Activated CD8-positive, alpha-beta T cell treated with anti-CD3 and anti-CD28 coated beads for 36 hours (primary cell): ENCODE data around the gene DUSP16. TPM values are rescaled to one million over a fixed set of nuclear protein-coding genes. Genes with fewer than 3 reads are reported as not detected.
"Not testable (repeated sequence)": the region's sequence is repeated elsewhere in the genome, so short reads cannot be mapped to it uniquely, and the experiment has no call there.

Experiments
- ATAC-seq: fragments of 200-7000 bp; cut with Tn5 transposase; one replicate; pipeline ENCODE4 v1.10.0; 2021; ENCODE audit warnings: mild to moderate bottlenecking, moderate library complexity
- CTCF ChIA-PET: fragments of 350-600 bp; sonication (Branson Sonifier 250); formaldehyde crosslinking; loops from one replicate; lab custom pipeline; 2021; ENCODE audit warnings: antibody characterized with exemption; lab: Charles Lee
- POLR2A ChIA-PET: fragments of 350-600 bp; sonication (Branson Sonifier 250); formaldehyde crosslinking; loops from one replicate; lab custom pipeline; 2021; ENCODE audit warnings: antibody characterized with exemption; lab: Charles Lee
- DNase-seq: peaks from one replicate; pipeline ENCODE4 v3.0.0-alpha.2; 2020
- H3K27ac Mint-ChIP-seq: one replicate; pipeline ENCODE4 v1.8.0; 2021; ENCODE audit warnings: mild to moderate bottlenecking, mixed read lengths
- H3K27me3 Mint-ChIP-seq: one replicate; pipeline ENCODE4 v1.8.0; 2021; ENCODE audit warnings: mixed read lengths
- H3K36me3 Mint-ChIP-seq: one replicate; pipeline ENCODE4 v1.8.0; 2021; ENCODE audit warnings: low read depth, mixed read lengths
- H3K4me1 Mint-ChIP-seq: one replicate; pipeline ENCODE4 v1.8.0; 2021; ENCODE audit warnings: low read depth, mixed read lengths
- H3K4me3 Mint-ChIP-seq: one replicate; pipeline ENCODE4 v1.8.0; 2021; ENCODE audit warnings: mild to moderate bottlenecking, moderate library complexity, mixed read lengths
- H3K9me3 Mint-ChIP-seq: one replicate; pipeline ENCODE4 v1.8.0; 2021; ENCODE audit warnings: mixed read lengths
- intact Hi-C: fragments of 100-400 bp; cut with micrococcal nuclease; formaldehyde crosslinking; loops from one replicate; pipeline ENCODE4 v1.10.0; 2022
- total RNA-seq, 2 experiments: library from RNA; stranded (reverse); gene quantifications; one replicate each; pipeline ENCODE4 v1.2.3, GENCODE V29; 2021
- TF ChIP-seq, protein P1 (sequence below): fragments of 200-600 bp; IDR thresholded peaks from one replicate; pipeline ENCODE4 v1.8.0; 2022; ENCODE audit warnings: antibody characterized with exemption, mild to moderate bottlenecking

The DUSP16 gene
- total RNA-seq, 2 experiments from 2014 or later: 28.2 to 30.2 TPM

DNA sequence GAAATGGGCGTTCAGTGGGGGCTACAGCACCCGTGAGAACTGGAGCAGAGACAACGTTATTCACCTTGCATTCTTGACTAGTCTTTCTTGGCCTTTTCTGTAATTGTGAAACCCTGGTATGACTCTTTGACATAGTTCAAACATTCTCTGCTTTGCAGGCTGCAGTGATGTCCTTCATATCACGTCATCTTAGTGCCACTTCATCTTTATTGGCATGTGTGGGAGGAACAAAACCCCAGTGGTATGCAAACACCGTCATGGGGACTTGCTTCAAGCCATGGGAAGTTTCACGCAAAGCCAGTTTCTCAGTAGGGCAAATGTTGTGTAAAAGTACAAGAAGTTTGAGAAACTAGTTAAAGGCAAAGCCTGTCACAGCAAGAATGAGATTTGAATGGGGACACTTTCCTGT, 20.2 kb upstream of the DUSP16 start:
- Mint-ChIP-seq H3K4me3 (no peak overlapping the region), H3K36me3 (no peaks in the 10 kb centered on the region), H3K27ac (peak overlapping the region; percentile 82), H3K9me3 (no peaks in the 10 kb centered on the region), H3K27me3 (peaks cover 1% of the 10 kb centered on the region), H3K4me1 (peaks cover 36% of the 10 kb centered on the region)
- ChIA-PET CTCF (no interaction called here), POLR2A (interaction anchor here (0.6 to 1.0 kb wide), 2 partner anchors 9 to 1406 kb away, joined by 3 read pairs; no protein-coding TSS in a partner anchor)
- peak; percentile 76 for DNase-seq
- peak; percentile 94 for ATAC-seq
- TF ChIP-seq, protein P1, sequence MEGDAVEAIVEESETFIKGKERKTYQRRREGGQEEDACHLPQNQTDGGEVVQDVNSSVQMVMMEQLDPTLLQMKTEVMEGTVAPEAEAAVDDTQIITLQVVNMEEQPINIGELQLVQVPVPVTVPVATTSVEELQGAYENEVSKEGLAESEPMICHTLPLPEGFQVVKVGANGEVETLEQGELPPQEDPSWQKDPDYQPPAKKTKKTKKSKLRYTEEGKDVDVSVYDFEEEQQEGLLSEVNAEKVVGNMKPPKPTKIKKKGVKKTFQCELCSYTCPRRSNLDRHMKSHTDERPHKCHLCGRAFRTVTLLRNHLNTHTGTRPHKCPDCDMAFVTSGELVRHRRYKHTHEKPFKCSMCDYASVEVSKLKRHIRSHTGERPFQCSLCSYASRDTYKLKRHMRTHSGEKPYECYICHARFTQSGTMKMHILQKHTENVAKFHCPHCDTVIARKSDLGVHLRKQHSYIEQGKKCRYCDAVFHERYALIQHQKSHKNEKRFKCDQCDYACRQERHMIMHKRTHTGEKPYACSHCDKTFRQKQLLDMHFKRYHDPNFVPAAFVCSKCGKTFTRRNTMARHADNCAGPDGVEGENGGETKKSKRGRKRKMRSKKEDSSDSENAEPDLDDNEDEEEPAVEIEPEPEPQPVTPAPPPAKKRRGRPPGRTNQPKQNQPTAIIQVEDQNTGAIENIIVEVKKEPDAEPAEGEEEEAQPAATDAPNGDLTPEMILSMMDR: no peak
- intact Hi-C loops: no loop called here

DNA sequence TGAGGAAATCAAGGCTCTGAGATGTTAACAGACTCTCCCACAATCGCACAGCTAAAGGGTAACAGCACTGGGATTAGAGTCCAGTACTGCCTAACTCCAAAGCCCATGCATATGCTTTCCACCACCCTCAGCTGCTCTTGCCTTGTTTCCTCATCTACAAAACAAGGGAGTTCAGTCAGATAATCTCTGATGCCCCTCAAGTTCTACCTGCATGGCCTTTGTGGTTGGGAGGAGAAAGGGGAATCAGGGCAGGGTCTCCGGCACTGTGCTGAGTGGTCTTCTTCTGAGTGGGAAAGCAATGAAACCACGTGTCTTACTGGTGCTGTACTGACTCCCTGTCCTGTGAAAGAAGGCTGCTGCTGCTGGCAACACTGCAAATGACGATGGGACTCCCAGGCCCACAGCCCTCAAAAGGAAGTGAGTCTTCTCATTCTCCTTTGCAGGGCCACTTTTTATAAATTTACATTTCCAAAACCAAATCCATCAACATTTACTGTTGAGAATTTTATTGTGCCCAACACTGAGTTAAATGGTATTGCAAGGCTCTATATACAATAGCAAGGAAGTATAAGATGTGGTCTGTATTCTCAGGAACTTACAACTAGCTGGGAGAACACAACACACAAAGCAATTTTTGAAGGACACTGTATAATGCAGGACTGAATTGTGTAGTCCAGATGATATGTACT, 19.7 kb upstream of the DUSP16 start:
- Mint-ChIP-seq H3K27me3 (peaks cover 1% of the 10 kb centered on the region), H3K36me3 (no peaks in the 10 kb centered on the region), H3K27ac (peak overlapping the region; percentile 82), H3K9me3 (no peaks in the 10 kb centered on the region), H3K4me3 (no peak overlapping the region), H3K4me1 (peaks cover 36% of the 10 kb centered on the region)
- ChIA-PET CTCF (interaction anchor here (0.9 kb wide), 1 partner anchor 19 kb away, joined by 3 read pairs; the partner anchor contains the start of gene DUSP16), POLR2A (interaction anchor here (0.6 kb wide), 1 partner anchor 1406 kb away, joined by 3 read pairs; no protein-coding TSS in a partner anchor)
- DNase-seq (peak; percentile 18), ATAC-seq (peak; percentile 21)
- intact Hi-C loops: no loop called here
- TF ChIP-seq, protein P1: no peak

DNA sequence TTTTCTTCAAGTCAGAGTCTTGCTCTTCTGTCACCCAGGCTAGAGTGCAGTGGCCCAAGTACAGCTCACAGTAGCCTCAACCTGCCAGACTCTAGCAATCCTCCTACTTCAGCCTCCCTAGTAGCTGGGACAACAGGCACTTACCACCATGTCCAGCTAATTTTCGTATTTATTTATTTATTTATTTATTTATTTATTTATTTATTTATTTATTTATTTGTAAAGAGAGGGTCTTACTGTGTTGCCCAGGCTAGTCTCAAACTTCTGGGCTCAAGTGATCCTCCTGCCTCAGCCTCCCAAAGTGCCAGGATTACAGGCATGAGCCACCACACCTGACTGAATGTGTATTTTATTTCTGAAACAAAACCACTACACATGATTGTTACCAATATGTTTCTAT, 18.1 kb upstream of the DUSP16 start:
- H3K4me1 Mint-ChIP-seq: peaks cover 31% of the 10 kb centered on the region
- H3K4me3 Mint-ChIP-seq, intact Hi-C loops, H3K36me3 Mint-ChIP-seq, H3K27ac Mint-ChIP-seq, H3K9me3 Mint-ChIP-seq, ATAC-seq, CTCF ChIA-PET, DNase-seq, H3K27me3 Mint-ChIP-seq: not testable (repeated sequence)
- POLR2A ChIA-PET: interaction anchor here (0.9 kb wide), 1 partner anchor 11 kb away, joined by 3 read pairs; no protein-coding TSS in a partner anchor

- no peak for DNase-seq
- H3K27me3 Mint-ChIP-seq: no peaks in the 10 kb centered on the region
- no peaks in the 10 kb centered on the region for H3K9me3 Mint-ChIP-seq
- no peak overlapping the region for H3K4me3 Mint-ChIP-seq
- ChIA-PET CTCF (interaction anchor here (1.6 to 3.6 kb wide), 2 partner anchors 14 to 78 kb away, joined by 5 to 19 read pairs; partner anchors contain the start of gene DUSP16), POLR2A (interaction anchor here (1.2 kb wide), 1 partner anchor 14 kb away, joined by 4 read pairs; no protein-coding TSS in a partner anchor)
- TF ChIP-seq, protein P1: no peak
- H3K27ac Mint-ChIP-seq: no peak overlapping the region
- peaks cover 11% of the 10 kb centered on the region for H3K4me1 Mint-ChIP-seq
- intact Hi-C loops: no loop called here
- ATAC-seq: peak; percentile 35
- no peaks in the 10 kb centered on the region for H3K36me3 Mint-ChIP-seq
Measured at GRCh38 chr12:12577786-12578185, 15.1 kb upstream of the DUSP16 start.

- no peaks in the 10 kb centered on the region for H3K4me1 Mint-ChIP-seq
- TF ChIP-seq, protein P1: no peak
- intact Hi-C loops: no loop called here
- no peaks in the 10 kb centered on the region for H3K36me3 Mint-ChIP-seq
- CTCF ChIA-PET: interaction anchor here (1.1 to 2.3 kb wide), 4 partner anchors 9 to 83 kb away, joined by 3 to 13 read pairs (median 4); partner anchors contain the start of gene DUSP16
- DNase-seq (no peak), ATAC-seq (no peak)
- no peak overlapping the region for H3K27ac Mint-ChIP-seq
- no peaks in the 10 kb centered on the region for H3K9me3 Mint-ChIP-seq
- H3K4me3 Mint-ChIP-seq: no peak overlapping the region
- POLR2A ChIA-PET: interaction anchor here (0.6 kb wide), 1 partner anchor 15 kb away, joined by 3 read pairs; no protein-coding TSS in a partner anchor
- H3K27me3 Mint-ChIP-seq: no peaks in the 10 kb centered on the region
Measured at GRCh38 chr12:12572659-12573058, 10.0 kb upstream of the DUSP16 start.

DNA sequence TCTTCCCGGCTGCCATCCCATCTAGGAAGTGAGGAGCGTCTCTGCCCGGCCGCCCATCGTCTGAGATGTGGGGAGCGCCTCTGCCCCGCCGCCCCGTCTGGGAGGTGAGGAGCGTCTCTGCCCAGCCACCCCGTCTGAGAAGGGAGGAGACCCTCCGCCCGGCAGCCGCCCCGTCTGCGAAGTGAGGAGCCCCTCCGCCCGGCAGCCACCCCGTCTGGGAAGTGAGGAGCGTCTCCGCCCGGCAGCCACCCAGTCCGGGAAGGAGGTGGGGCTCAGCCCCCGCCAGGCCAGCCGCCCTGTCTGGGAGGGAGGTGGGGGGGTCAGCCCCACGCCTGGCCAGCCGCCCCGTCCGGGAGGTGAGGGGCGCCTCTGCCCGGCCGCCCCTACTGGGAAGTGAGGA, 3.3 kb upstream of the DUSP16 start:
- H3K27me3 Mint-ChIP-seq, H3K27ac Mint-ChIP-seq, intact Hi-C loops, ATAC-seq, H3K36me3 Mint-ChIP-seq, CTCF ChIA-PET, POLR2A ChIA-PET, H3K4me3 Mint-ChIP-seq, DNase-seq, H3K9me3 Mint-ChIP-seq: not testable (repeated sequence)
- peaks cover 11% of the 10 kb centered on the region for H3K4me1 Mint-ChIP-seq
